GM12892 (cell line): Measurements from ENCODE around the gene NPAS3.

Experiments used
- POLR2A ChIP-seq: IDR thresholded peaks from 2 replicates; pipeline ENCODE4 v1.6.1; 2011; ENCODE audit warnings: low read depth, low read length, control low read depth
- POLR2AphosphoS5 ChIP-seq: IDR thresholded peaks from 2 replicates; pipeline ENCODE4 v1.6.1; 2011; ENCODE audit warnings: low read depth, low read length, control low read depth

DNA sequence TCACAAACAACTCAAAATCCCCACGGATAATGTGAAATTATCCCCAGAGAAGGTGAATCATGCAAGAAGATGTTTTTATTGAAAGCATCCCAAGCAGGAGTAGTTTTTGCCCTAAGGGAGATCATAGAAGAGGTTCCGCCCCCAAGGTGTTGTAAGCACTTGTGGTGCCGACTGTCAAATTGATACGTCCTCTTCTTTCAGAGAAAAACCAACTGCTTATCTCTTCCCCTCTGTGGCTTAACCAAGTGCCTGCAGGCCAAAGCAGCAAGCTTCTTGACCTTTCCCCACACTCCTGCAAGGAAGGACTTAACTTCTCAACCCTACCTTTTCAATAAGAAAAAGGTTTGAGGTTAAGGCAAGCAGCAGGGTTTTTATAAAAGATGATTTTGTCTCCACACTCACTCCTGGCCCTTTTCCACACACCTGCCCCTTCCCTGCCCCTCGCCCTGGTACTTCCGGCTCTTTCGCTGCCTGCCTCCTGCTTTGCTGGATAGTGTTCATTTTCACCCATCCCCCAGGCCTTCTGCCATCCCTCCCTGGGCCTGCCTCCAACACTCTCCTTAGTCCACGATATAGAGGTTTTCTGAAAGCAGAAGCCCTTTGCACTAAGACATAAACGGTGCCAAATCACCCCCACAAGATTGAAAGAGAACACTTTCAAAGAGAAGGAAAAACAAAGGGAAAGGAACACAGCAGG lies 897.7 kb downstream of the NPAS3 start:
- TF ChIP-seq POLR2AphosphoS5 (no peak), POLR2A (no peak)
